Activated naive CD4-positive, alpha-beta T cell treated with anti-CD3 and anti-CD28 coated beads, Interleukin-2, amount 50 U/mL, for 24 hours (primary cell): ENCODE data around the gene LRRK1.

ENCODE experiments used
- H3K27ac Mint-ChIP-seq: one replicate; pipeline ENCODE4 v1.8.0; 2021; ENCODE audit warnings: mild to moderate bottlenecking, mixed read lengths
- H3K27me3 Mint-ChIP-seq: one replicate; pipeline ENCODE4 v1.8.0; 2021; ENCODE audit warnings: mixed read lengths
- H3K36me3 Mint-ChIP-seq: one replicate; pipeline ENCODE4 v1.8.0; 2021; ENCODE audit warnings: mixed read lengths
- H3K4me1 Mint-ChIP-seq: one replicate; pipeline ENCODE4 v1.8.0; 2021; ENCODE audit warnings: mixed read lengths
- H3K4me3 Mint-ChIP-seq: one replicate; pipeline ENCODE4 v1.8.0; 2021; ENCODE audit warnings: mild to moderate bottlenecking, mixed read lengths
- H3K9me3 Mint-ChIP-seq: one replicate; pipeline ENCODE4 v1.8.0; 2021; ENCODE audit warnings: mixed read lengths

Gene LRRK1

DNA sequence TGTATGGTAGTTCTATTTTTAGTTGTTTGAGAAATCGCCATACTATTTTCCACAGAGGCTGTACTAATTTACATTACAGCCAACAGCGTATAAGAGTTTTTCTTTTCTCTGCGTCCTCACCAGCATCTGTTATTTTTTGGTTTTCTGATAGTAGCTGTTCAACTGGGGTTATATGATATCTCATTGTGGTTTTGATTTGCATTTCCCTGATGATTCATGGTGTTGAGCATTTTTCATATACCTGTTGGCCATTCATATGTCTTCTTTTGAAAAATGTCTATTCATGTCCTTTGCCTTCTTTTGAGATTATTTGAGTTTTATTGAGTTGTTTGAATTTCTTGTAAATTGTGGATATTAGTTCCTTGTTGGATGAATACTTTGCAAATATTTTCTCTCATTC lies 114.6 kb downstream of the LRRK1 start:
- Mint-ChIP-seq H3K36me3 (peaks cover 6% of the 10 kb centered on the region), H3K4me1 (no peaks in the 10 kb centered on the region), H3K4me3 (no peak overlapping the region), H3K27ac (no peak overlapping the region), H3K27me3 (peaks cover 12% of the 10 kb centered on the region), H3K9me3 (peaks cover 28% of the 10 kb centered on the region)

DNA sequence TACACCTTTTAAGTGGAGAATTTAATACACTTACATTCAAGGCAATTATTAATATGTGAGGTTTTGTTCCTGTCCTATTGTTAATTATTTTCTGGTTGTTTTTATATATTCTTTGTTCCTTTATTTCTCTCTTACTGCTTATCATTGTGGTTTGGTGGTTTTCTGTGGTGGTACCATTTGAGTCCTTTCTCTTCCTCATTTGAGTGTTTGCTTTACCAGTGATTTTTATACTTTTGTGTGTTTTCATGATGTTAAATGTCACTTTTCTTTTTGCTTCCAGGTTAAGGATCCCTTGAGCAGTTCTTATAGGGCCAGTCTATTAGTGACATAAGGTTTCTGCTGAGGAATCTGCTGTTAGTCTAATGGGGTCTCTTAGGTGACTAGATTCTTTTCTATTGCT lies 116.5 kb downstream of the LRRK1 start:
- Mint-ChIP-seq H3K4me3 (no peak overlapping the region), H3K27me3 (peaks cover 16% of the 10 kb centered on the region), H3K9me3 (peaks cover 30% of the 10 kb centered on the region), H3K4me1 (no peaks in the 10 kb centered on the region), H3K27ac (no peak overlapping the region), H3K36me3 (peaks cover 6% of the 10 kb centered on the region)

DNA sequence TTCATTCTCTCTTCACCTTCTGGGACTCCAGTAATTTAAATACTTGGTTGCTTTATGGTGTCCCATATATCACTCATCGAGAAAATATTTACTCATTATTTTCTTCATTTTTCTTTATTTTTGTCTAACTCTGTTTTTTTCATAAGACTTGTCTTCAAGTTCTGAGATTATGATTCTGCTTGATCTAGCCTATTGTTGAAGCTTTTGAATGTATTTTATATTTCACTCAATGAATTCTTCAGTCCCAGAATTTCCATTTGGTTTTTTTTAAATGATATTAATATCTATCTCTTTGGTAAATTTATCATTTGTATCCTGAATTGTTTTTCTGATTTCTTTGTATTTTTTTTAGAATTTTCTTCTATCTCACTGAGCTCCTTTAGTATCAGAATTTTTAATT lies 117.0 kb downstream of the LRRK1 start:
- H3K4me1 Mint-ChIP-seq, result no peaks in the 10 kb centered on the region
- peaks cover 30% of the 10 kb centered on the region for H3K9me3 Mint-ChIP-seq
- H3K27me3 Mint-ChIP-seq, result peaks cover 18% of the 10 kb centered on the region
- no peak overlapping the region for H3K4me3 Mint-ChIP-seq
- H3K27ac Mint-ChIP-seq, result no peak overlapping the region
- H3K36me3 Mint-ChIP-seq, result peaks cover 6% of the 10 kb centered on the region

DNA sequence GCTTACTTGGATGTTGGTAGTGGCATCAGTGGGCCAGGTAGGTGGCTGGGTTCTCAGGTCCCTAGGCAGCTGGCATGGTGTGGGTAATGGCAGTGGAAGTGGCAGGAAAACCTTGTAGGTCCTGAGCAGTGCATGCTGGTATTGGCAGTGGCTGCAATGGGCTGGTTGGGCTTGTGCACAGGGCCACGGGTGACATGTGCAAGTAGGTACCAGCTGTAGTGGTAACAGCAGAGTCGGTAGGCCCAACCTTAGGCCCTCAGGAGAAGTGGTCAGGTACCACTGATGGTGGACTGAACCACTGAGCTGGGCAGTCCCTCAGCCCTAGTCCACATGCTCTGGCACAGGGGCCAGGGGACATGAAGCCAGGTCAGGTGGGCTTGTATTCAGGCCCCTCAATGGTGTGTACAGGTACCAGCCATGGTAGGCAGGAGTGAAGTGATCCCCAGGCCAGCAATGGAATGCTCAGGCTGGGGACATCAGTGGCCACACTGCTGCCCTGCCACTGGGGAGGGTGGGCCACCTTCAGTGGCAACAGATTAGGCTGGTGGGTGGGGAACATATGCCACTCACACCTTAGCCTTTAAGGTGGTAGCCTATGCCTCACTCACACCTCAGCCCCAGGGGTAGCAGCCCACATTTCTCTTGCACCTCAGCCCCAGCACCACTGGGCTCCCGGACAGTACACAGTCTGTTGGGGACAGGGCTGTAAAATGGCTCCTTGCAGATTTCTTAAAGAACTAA lies 118.1 kb downstream of the LRRK1 start:
- H3K9me3 Mint-ChIP-seq, result peaks cover 36% of the 10 kb centered on the region
- no peaks in the 10 kb centered on the region for H3K4me1 Mint-ChIP-seq
- no peak overlapping the region for H3K27ac Mint-ChIP-seq
- no peak overlapping the region for H3K4me3 Mint-ChIP-seq
- peaks cover 6% of the 10 kb centered on the region for H3K36me3 Mint-ChIP-seq
- H3K27me3 Mint-ChIP-seq, result peaks cover 22% of the 10 kb centered on the region

DNA sequence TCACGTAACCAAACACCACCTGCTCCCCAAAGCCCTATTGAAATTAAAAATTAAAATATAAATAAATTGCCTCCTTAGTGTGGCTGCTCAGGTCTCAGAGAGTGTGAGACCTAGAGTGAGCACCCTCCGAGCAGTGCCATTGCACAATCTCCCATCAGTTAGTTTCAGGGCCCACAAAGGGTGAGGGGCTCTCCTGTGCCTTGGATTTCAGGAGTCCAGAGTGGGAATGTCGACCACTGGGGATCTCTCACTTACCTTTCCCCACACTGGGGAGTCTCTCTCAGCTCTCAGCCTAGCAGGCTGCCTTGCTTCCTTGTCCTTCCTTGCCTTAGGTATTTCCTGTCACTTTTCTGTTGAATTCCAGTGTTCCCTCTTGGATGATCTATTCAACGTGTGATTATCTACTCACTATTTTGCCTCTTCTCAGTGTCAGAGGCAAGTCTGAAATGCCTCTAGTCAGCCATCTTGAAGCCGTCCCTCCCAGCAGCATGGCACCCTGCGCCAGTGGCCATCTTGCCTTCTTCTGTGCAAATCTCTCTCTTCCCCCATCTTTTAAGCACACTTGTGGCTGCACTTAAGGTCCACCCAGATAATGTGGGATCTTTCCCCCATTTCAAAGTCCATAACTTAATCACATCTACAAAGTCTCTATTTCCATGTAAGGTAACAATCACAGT lies 119.3 kb downstream of the LRRK1 start:
- Mint-ChIP-seq H3K4me1 (no peaks in the 10 kb centered on the region), H3K4me3 (no peak overlapping the region), H3K27ac (no peak overlapping the region), H3K27me3 (peaks cover 26% of the 10 kb centered on the region), H3K9me3 (peaks cover 36% of the 10 kb centered on the region), H3K36me3 (peaks cover 6% of the 10 kb centered on the region)

DNA sequence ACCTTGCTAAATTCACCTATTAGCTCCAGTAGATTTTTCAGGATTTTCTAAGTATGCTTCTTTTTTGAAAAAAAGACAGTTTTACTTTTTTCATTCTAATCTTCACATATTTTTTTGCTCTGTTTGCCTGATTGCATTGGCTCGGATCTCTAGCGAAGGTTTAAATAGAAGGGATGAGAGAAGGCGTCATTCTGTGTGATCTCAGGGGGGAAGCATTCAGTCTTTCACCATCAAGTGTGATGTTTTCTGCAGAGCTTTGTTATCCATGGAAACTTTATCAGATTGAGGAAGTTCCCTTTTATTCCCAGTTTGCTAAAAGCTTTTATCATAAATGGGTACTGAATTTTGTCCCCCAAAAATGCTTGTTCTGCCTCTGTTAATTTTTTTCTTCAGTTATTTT lies 120.3 kb downstream of the LRRK1 start:
- Mint-ChIP-seq H3K9me3 (peaks cover 36% of the 10 kb centered on the region), H3K4me3 (no peak overlapping the region), H3K27me3 (peaks cover 25% of the 10 kb centered on the region), H3K4me1 (no peaks in the 10 kb centered on the region), H3K27ac (no peak overlapping the region), H3K36me3 (peaks cover 6% of the 10 kb centered on the region)

DNA sequence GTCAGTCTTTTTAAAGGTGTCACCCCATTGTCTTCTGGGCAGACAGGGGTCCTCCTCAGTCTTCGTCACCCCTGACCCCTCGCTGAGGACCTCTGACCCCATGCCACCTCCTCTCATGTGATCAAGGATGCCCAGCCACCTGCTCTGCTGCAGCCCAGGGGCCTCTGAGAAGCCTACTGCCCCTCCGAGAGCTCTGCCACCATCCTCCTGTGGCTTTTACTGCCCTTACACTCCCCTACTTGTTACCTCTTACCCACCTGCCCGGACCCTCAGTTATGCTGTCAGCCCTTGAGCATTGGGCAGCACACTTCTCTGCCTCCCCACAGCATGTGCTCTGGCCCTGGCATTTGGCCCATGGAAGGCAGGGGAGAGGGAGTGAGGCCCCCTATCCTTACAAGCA lies 123.2 kb downstream of the LRRK1 start:
- Mint-ChIP-seq H3K36me3 (no peaks in the 10 kb centered on the region), H3K27ac (no peak overlapping the region), H3K4me1 (no peaks in the 10 kb centered on the region), H3K27me3 (peaks cover 21% of the 10 kb centered on the region), H3K4me3 (no peak overlapping the region), H3K9me3 (peaks cover 11% of the 10 kb centered on the region)

DNA sequence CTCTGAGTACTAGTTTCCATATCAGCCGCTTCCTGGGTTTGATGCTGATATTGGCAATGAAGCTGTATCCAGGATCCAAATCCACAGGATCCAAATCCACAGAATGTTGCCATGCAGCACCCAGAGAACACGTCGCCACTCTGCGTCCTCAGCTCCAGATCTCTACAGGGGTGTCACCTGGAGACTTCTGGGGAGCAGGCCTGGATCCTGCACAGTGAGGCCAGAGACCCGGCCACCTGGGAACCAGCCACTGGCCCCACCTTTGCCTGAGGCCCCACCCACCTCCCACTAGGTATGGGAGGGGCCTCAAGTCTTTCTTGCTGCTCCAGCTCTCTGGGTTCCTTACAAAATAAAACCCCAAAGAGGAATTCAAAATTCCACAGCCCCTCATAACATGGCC lies 123.9 kb downstream of the LRRK1 start:
- no peaks in the 10 kb centered on the region for H3K36me3 Mint-ChIP-seq
- H3K27ac Mint-ChIP-seq, result no peak overlapping the region
- peaks cover 11% of the 10 kb centered on the region for H3K9me3 Mint-ChIP-seq
- peaks cover 21% of the 10 kb centered on the region for H3K27me3 Mint-ChIP-seq
- H3K4me1 Mint-ChIP-seq, result no peaks in the 10 kb centered on the region
- H3K4me3 Mint-ChIP-seq, result no peak overlapping the region

DNA sequence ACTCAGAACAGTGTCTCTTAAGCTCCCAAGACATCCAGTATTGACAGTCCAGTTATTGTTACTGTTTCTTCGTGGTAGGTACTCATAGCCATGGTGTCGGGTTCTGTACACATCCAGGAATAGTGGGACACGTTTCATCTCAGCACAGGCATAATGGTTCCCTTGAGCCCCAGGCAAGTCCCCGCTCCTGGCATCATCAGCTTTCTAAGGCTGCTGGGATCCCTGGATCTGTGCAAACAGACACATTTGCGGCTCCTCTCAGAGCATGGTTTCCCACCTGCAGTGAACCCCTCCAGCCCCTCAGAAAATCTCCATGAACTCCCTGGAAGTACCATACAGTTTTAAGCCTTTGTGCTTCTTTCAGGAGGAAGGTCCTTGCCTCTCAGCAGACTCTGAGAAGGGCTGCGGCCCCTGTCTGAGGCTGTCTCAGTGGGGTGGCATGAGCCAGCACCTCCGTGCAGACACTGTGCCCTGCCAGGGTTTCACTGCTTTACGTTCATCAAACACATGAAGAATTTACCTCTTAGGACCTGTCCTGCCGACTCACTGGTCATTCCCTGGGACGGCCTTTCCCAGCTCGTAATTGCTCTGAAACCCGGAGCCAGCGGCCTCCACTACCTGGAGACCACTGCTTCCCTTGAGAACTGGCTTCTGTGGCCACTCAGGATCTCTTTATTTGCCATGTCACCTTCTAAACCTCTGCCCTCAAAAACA lies 124.9 kb downstream of the LRRK1 start:
- H3K4me1 Mint-ChIP-seq, result no peaks in the 10 kb centered on the region
- no peak overlapping the region for H3K27ac Mint-ChIP-seq
- H3K27me3 Mint-ChIP-seq, result peaks cover 16% of the 10 kb centered on the region
- H3K9me3 Mint-ChIP-seq, result peaks cover 6% of the 10 kb centered on the region
- no peaks in the 10 kb centered on the region for H3K36me3 Mint-ChIP-seq
- no peak overlapping the region for H3K4me3 Mint-ChIP-seq

DNA sequence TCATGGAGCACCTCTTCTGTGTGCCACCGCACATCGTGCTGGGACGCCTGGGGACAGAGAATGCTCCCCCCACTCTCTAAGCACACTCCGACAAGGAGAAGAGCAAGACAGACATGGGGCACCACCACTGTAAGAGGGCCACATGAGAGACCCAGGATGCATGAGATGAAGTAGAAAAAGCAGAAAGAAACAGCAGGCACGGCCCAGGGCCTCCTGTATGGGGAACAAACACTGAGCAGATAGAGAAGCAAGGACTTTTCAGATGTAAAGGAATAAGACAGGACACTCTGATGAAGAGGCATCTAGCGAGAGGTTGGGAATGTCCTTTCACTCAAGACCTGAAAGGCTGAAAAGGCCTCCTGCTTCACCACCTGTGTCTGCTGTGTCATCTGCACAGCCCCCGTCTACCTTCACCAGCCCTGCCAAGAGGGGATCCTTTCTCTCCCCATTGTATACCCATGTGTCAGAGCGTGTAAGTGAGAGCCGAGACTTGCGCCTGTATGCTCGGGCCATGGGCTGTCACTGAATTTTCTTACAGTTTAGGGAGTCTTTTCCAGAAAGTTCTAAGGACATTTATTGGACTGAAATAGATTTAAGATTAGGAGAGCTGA lies 125.6 kb downstream of the LRRK1 start:
- Mint-ChIP-seq H3K4me1 (no peaks in the 10 kb centered on the region), H3K9me3 (peaks cover 6% of the 10 kb centered on the region), H3K4me3 (no peak overlapping the region), H3K27me3 (peaks cover 14% of the 10 kb centered on the region), H3K27ac (no peak overlapping the region), H3K36me3 (no peaks in the 10 kb centered on the region)

DNA sequence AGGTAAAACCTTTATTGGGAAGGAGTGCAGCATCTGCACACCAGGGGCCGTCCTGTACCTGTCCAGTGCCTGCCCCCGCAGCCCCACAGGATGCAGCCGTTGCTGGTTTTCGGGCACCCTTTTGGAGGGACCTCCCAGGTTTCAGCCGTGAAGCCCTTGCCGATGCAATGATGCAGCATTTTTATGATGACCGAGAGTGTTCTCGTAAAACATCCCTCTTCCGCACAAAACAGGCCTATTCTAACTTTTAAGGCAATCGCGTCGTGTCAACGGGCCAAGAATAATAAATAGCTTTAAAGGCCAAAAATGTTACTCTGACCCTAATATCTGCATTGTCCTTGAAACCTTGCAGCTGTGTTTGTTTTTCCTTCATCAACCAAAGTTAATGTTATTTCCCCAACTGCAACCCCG lies 126.1 kb downstream of the LRRK1 start:
- Mint-ChIP-seq H3K4me1 (no peaks in the 10 kb centered on the region), H3K36me3 (no peaks in the 10 kb centered on the region)

DNA sequence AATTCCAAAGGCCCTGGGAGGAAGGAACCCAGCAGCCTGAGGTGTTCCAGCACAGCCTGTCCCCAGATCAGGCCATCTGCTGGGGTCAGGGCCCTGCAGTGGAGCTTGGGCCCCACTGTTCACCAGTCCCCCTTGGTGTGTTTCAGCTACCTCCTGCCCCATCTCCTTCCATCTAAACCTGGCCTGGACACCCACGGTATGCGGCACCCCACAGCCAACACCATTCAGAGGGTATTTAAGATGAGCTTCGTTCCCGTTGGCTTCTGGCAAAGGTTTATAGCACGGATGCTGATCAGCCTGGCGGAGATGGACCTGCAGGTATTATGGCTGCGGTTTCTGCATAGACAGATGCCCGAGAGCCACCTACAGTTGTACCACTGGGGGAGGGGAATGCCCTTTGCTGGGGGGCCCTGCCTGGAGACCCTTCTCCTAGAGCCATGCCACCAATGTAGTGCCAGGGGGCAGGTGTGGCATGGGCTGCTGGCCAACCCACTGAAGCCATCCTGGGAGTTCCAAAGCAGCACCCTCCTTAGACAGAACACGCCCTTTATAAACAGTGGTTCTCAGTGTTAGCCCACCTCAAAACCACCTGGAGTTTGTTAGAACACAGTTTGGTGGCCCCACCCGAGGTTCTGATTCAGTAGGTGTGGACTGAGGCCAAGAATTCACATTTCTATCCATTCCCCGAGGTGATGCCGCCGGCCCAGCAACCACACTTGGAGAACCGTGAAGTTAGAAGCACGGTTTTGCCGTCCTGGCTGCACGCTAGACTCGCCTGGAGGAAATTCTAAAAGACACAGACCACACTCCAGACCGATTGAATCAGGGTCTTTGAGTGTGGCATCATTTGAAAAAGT lies 126.9 kb downstream of the LRRK1 start:
- Mint-ChIP-seq H3K4me3 (no peak overlapping the region), H3K36me3 (no peaks in the 10 kb centered on the region), H3K9me3 (peaks cover 6% of the 10 kb centered on the region), H3K27me3 (peaks cover 8% of the 10 kb centered on the region), H3K27ac (no peak overlapping the region), H3K4me1 (no peaks in the 10 kb centered on the region)

More for the DNA sequence above, 126.1 kb downstream of the LRRK1 start:
- H3K9me3 Mint-ChIP-seq, result peaks cover 6% of the 10 kb centered on the region
- peaks cover 12% of the 10 kb centered on the region for H3K27me3 Mint-ChIP-seq
- H3K27ac Mint-ChIP-seq, result no peak overlapping the region
- no peak overlapping the region for H3K4me3 Mint-ChIP-seq

DNA sequence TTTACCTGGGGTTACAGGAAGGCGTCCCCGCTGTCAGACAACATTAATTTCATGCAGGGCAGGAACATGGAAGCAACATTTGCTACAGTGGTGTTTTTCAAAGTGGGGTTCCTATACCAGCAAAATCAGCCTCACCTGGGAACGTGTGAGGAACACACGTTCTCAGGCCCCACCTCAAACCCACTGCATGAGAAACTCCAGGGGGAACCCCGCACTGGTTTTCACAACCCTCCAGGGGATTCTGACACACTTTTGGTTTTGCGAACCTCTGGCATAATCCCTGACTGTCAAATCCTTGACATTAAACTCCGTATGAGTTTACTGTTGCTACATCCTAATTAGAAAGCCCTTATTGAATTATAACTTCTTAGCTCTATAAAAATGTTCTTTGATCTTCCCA lies 127.7 kb downstream of the LRRK1 start:
- peaks cover 7% of the 10 kb centered on the region for H3K27me3 Mint-ChIP-seq

DNA sequence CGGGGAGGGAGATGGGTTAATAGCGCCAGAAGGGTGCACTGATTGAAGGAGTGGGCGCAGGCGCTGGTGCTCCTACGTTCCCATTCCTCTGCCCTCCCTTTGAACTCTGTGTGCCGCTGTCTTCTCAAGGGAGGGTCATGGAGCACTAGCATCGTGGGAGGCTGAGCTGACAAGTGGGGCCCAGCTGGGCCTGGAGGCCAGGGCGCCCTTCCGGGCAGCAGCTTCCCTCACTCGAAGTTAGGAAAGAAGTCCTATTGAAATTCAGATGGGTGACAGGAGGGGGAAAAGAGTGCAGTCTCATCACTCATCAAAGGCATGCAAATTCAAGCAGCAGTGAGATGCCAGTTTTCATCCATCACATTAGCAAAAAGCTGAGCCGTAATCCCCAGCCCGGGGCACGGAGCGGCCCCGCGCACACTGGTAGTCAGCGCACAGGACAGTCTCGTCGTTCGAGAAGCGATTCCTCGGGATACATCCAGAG lies 128.2 kb downstream of the LRRK1 start:
- Mint-ChIP-seq H3K27ac (no peak overlapping the region), H3K27me3 (peaks cover 5% of the 10 kb centered on the region), H3K4me1 (no peaks in the 10 kb centered on the region), H3K4me3 (no peak overlapping the region), H3K9me3 (no peaks in the 10 kb centered on the region), H3K36me3 (no peaks in the 10 kb centered on the region)

More for the DNA sequence above, 127.7 kb downstream of the LRRK1 start:
- no peaks in the 10 kb centered on the region for H3K36me3 Mint-ChIP-seq
- no peak overlapping the region for H3K27ac Mint-ChIP-seq
- no peaks in the 10 kb centered on the region for H3K4me1 Mint-ChIP-seq
- no peak overlapping the region for H3K4me3 Mint-ChIP-seq
- H3K9me3 Mint-ChIP-seq, result no peaks in the 10 kb centered on the region

DNA sequence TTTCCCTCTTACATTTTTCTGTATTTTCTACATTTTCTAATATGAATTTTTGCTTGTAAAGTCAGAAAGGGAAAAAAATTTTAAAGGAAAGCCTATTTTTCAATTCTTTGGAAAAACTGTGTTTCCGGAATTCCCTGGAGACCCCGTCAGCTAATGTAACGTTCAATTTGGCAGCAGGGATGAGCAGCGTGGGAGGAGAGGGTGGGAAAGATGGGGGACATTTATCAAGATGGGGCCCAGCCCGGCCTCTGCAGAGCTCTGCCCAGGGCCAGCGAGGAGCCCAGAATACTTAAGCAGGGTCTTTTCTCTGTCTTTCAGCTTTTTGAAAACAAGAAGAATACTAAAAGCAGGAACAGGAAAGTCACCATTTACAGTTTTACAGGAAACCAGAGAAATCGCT lies 129.0 kb downstream of the LRRK1 start:
- H3K4me1 Mint-ChIP-seq, result no peaks in the 10 kb centered on the region
- H3K27me3 Mint-ChIP-seq, result peaks cover 1% of the 10 kb centered on the region
- no peak overlapping the region for H3K27ac Mint-ChIP-seq
- H3K36me3 Mint-ChIP-seq, result no peaks in the 10 kb centered on the region
- no peak overlapping the region for H3K4me3 Mint-ChIP-seq
- H3K9me3 Mint-ChIP-seq, result no peaks in the 10 kb centered on the region
